Neural cell (in vitro differentiated cells): ENCODE measurements around the gene LYPD4. TPM values are rescaled to one million over a fixed set of nuclear protein-coding genes. Genes with fewer than 3 reads are reported as not detected.

Experiments
- H2AFZ ChIP-seq: fragments of 200-600, 300-800 bp; sonication (generic), shearing (Covaris generic); 2 replicates; pipeline ENCODE4 v1.6.0; 2014; ENCODE audit warnings: low read depth, mild to moderate bottlenecking, antibody characterized with exemption, low read length, moderate library complexity
- H3F3A ChIP-seq: fragments of 200-600 bp; shearing (Covaris generic); 2 replicates; pipeline ENCODE4 v1.6.1; 2016; ENCODE audit warnings: mild to moderate bottlenecking, moderate library complexity, mixed read lengths, antibody characterized with exemption, low read length; ENCODE audit not compliant: insufficient read depth, poor library complexity, severe bottlenecking
- H3K27ac ChIP-seq: fragments of 200-600, 300-800 bp; sonication (generic), shearing (Covaris generic); 2 replicates; pipeline ENCODE4 v1.5.1; 2014; ENCODE audit warnings: mild to moderate bottlenecking, low read length, moderate library complexity
- H3K27me3 ChIP-seq: fragments of 300-800, 200-600 bp; sonication (generic), shearing (Covaris generic); 2 replicates; pipeline ENCODE4 v1.6.0; 2014; ENCODE audit warnings: mild to moderate bottlenecking, low read depth, low read length, moderate library complexity; ENCODE audit not compliant: insufficient read depth
- H3K36me3 ChIP-seq: fragments of 300-800, 200-600 bp; sonication (generic), shearing (Covaris generic); 2 replicates; pipeline ENCODE4 v1.5.1; 2014; ENCODE audit warnings: mild to moderate bottlenecking, antibody characterized with exemption, low read length, moderate library complexity; ENCODE audit not compliant: insufficient read depth
- H3K4me2 ChIP-seq: fragments of 300-800, 200-600 bp; sonication (generic), shearing (Covaris generic); 2 replicates; pipeline ENCODE4 v1.6.0; 2014; ENCODE audit warnings: mild to moderate bottlenecking, low read length
- H3K4me3 ChIP-seq: fragments of 300-800, 200-600 bp; sonication (generic), shearing (Covaris generic); 2 replicates; pipeline ENCODE4 v1.5.1; 2014; ENCODE audit warnings: mild to moderate bottlenecking, low read length, moderate library complexity
- H3K79me2 ChIP-seq: fragments of 200-600 bp; shearing (Covaris generic); replicated peaks from 2 replicates; pipeline ENCODE4 v1.6.0; 2014; ENCODE audit warnings: mild to moderate bottlenecking, low read length, moderate library complexity; ENCODE audit not compliant: insufficient read depth
- H3K9ac ChIP-seq: fragments of 300-800, 200-600 bp; sonication (generic), shearing (Covaris generic); 2 replicates; pipeline ENCODE4 v1.6.1; 2016; ENCODE audit warnings: mild to moderate bottlenecking, low read length, mixed read lengths
- H3K9me2 ChIP-seq: fragments of 200-600 bp; shearing (Covaris generic); 2 replicates; pipeline ENCODE4 v1.6.1; 2016; ENCODE audit warnings: mild to moderate bottlenecking, low read length, mixed read lengths; ENCODE audit not compliant: insufficient read depth
- H3K9me3 ChIP-seq: fragments of 200-600, 300-800 bp; sonication (generic), shearing (Covaris generic); 2 replicates; pipeline ENCODE4 v1.6.1; 2016; ENCODE audit warnings: mild to moderate bottlenecking, mixed run types, low read length, moderate library complexity, mixed read lengths
- H4K20me1 ChIP-seq: fragments of 200-600 bp; shearing (Covaris generic); 2 replicates; pipeline ENCODE4 v1.6.1; 2016; ENCODE audit warnings: mild to moderate bottlenecking, mixed run types; ENCODE audit not compliant: insufficient read depth
- CTCF ChIP-seq: fragments of 450-650 bp; IDR thresholded peaks from 2 replicates; pipeline ENCODE4 v1.5.1; 2014; ENCODE audit warnings: antibody characterized with exemption, mild to moderate bottlenecking, moderate library complexity; ENCODE audit not compliant: poor library complexity, severe bottlenecking
- EP300 ChIP-seq: fragments of 450-650 bp; conservative IDR thresholded peaks from 2 replicates; pipeline ENCODE4 v1.6.1; 2014; ENCODE audit warnings: antibody characterized with exemption, mild to moderate bottlenecking, moderate library complexity; ENCODE audit not compliant: poor library complexity, severe bottlenecking
- EZH2 ChIP-seq: fragments of 200-600, 300-800 bp; shearing (Covaris generic), sonication (generic); IDR thresholded peaks from 2 replicates; pipeline ENCODE4 v1.6.1; 2014; ENCODE audit warnings: antibody characterized with exemption, low read length, borderline replicate concordance, mild to moderate bottlenecking; ENCODE audit not compliant: insufficient read depth, poor library complexity, severe bottlenecking
- MXI1 ChIP-seq: fragments of 450-650 bp; conservative IDR thresholded peaks from 2 replicates; pipeline ENCODE4 v1.6.1; 2014; ENCODE audit warnings: antibody characterized with exemption, mild to moderate bottlenecking; ENCODE audit not compliant: poor library complexity, severe bottlenecking
- POLR2AphosphoS5 ChIP-seq: IDR thresholded peaks from 2 replicates; pipeline ENCODE4 v1.6.1; 2012
- RAD21 ChIP-seq: fragments of 450-650 bp; conservative IDR thresholded peaks from 2 replicates; pipeline ENCODE4 v1.6.1; 2014; ENCODE audit warnings: antibody characterized with exemption, mild to moderate bottlenecking, moderate library complexity
- REST ChIP-seq: IDR thresholded peaks from 2 replicates; pipeline ENCODE4 v1.6.1; 2012; ENCODE audit warnings: borderline replicate concordance
- SMC3 ChIP-seq: fragments of 450-650 bp; conservative IDR thresholded peaks from 2 replicates; pipeline ENCODE4 v1.6.1; 2014; ENCODE audit warnings: antibody characterized with exemption, mild to moderate bottlenecking, moderate library complexity; ENCODE audit not compliant: poor library complexity
- TAF1 ChIP-seq: IDR thresholded peaks from 2 replicates; pipeline ENCODE4 v1.6.1; 2012; ENCODE audit warnings: low read depth
- polyA plus RNA-seq: library from polyadenylated mRNA; depleted of rRNA; stranded (reverse); fragments of >200 nt; gene quantifications from 2 replicates; pipeline ENCODE4 v1.2.3, GENCODE V29; 2014

LYPD4 gene
- polyA plus RNA-seq, 1 donor from 2014 or later, result not detected

GRCh38 chr19:41801792-41802211 is 42.7 kb downstream of the LYPD4 start:
- H3K9me3 ChIP-seq, result no peaks in the 10 kb centered on the region
- H3K27ac ChIP-seq, result no peak overlapping the region
- H3F3A ChIP-seq, result no peaks in the 10 kb centered on the region
- no peak overlapping the region for H3K4me3 ChIP-seq
- H2AFZ ChIP-seq, result no peak overlapping the region
- H3K79me2 ChIP-seq, result no peaks in the 10 kb centered on the region
- no peaks in the 10 kb centered on the region for H3K36me3 ChIP-seq
- no peak overlapping the region for H3K4me2 ChIP-seq
- no peak overlapping the region for H3K9ac ChIP-seq
- H3K27me3 ChIP-seq, result no peaks in the 10 kb centered on the region
- H3K9me2 ChIP-seq, result no peaks in the 10 kb centered on the region
- TF ChIP-seq TAF1, result no peak
- no peak for TF ChIP-seq SMC3
- no peak for TF ChIP-seq EP300
- no peak for TF ChIP-seq RAD21
- no peak for TF ChIP-seq REST
- no peaks in the 10 kb centered on the region for H4K20me1 ChIP-seq

GRCh38 chr19:41801031-41801430 is 43.5 kb downstream of the LYPD4 start:
- Histone ChIP-seq H3K9me2 (no peaks in the 10 kb centered on the region), H3K27ac (no peak overlapping the region)

More at GRCh38 chr19:41801031-41801430, 43.5 kb downstream of the LYPD4 start:
- TF ChIP-seq EP300 (no peak), POLR2AphosphoS5 (no peak), SMC3 (no peak), CTCF (no peak), TAF1 (no peak), EZH2 (no peak), RAD21 (no peak), REST (no peak), MXI1 (no peak)
- Histone ChIP-seq H3K27me3 (no peaks in the 10 kb centered on the region), H2AFZ (no peak overlapping the region), H3K9ac (no peak overlapping the region), H4K20me1 (no peaks in the 10 kb centered on the region), H3K9me3 (no peaks in the 10 kb centered on the region), H3K36me3 (no peaks in the 10 kb centered on the region), H3F3A (no peaks in the 10 kb centered on the region), H3K4me2 (no peak overlapping the region), H3K4me3 (no peak overlapping the region), H3K79me2 (no peaks in the 10 kb centered on the region)
